Neural crest cell (in vitro differentiated cells): ENCODE results near the gene TNS3. TPM values are rescaled to one million over a fixed set of nuclear protein-coding genes. Genes with fewer than 3 reads are reported as not detected.

Source experiments
- DNase-seq: peaks from one replicate; pipeline ENCODE4 v3.0.0; 2021; ENCODE audit warnings: low read depth, mixed read lengths, low spot score
- H3K27ac Mint-ChIP-seq: one replicate; pipeline ENCODE4 v1.8.0; 2021; ENCODE audit warnings: mild to moderate bottlenecking, mixed read lengths; ENCODE audit not compliant: unreplicated experiment
- H3K27me3 Mint-ChIP-seq: 2 replicates; pipeline ENCODE4 v1.8.0; 2021; ENCODE audit warnings: low read depth, mild to moderate bottlenecking, mixed read lengths
- H3K36me3 Mint-ChIP-seq: 2 replicates; pipeline ENCODE4 v1.8.0; 2021; ENCODE audit warnings: low read depth, mild to moderate bottlenecking, mixed read lengths
- H3K4me1 Mint-ChIP-seq: 2 replicates; pipeline ENCODE4 v1.8.0; 2021; ENCODE audit warnings: mixed read lengths
- H3K4me3 Mint-ChIP-seq: one replicate; pipeline ENCODE4 v1.8.0; 2021; ENCODE audit warnings: mild to moderate bottlenecking, mixed read lengths
- H3K9me3 Mint-ChIP-seq: 2 replicates; pipeline ENCODE4 v1.8.0; 2021; ENCODE audit warnings: mixed read lengths
- total RNA-seq: library from RNA; stranded (reverse); gene quantifications from 2 replicates; pipeline ENCODE4 v1.2.1, GENCODE V29; 2021
- TF ChIP-seq, protein P1 (sequence below): fragments of 200-600 bp; sonication (generic); conservative IDR thresholded peaks from 2 replicates; pipeline ENCODE4 v1.5.0; 2021; ENCODE audit warnings: antibody characterized with exemption, mild to moderate bottlenecking

TNS3 gene
- total RNA-seq, 1 donor from 2014 or later, result 26.4 TPM

DNA sequence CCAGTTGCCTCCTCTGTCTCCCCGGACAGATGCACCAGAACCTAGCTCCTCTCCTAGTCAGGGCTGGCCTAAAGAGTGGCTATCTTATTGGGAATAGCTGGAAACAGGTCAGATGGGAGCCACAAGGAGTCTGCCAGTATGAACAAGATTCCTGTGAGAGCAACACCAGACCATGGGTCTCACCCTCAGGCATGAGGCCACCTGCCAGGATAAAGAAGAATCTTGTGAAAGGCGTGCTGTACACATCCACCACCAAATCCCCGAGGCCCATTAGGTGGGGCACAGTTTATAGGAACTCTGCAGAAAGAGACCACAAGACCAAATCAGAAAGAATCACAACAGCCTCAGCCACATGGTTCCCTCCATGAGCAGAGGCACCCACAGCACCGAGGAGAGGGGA, 325.9 kb downstream of the TNS3 start:
- TF ChIP-seq, protein P1, sequence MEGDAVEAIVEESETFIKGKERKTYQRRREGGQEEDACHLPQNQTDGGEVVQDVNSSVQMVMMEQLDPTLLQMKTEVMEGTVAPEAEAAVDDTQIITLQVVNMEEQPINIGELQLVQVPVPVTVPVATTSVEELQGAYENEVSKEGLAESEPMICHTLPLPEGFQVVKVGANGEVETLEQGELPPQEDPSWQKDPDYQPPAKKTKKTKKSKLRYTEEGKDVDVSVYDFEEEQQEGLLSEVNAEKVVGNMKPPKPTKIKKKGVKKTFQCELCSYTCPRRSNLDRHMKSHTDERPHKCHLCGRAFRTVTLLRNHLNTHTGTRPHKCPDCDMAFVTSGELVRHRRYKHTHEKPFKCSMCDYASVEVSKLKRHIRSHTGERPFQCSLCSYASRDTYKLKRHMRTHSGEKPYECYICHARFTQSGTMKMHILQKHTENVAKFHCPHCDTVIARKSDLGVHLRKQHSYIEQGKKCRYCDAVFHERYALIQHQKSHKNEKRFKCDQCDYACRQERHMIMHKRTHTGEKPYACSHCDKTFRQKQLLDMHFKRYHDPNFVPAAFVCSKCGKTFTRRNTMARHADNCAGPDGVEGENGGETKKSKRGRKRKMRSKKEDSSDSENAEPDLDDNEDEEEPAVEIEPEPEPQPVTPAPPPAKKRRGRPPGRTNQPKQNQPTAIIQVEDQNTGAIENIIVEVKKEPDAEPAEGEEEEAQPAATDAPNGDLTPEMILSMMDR, result no peak
- Mint-ChIP-seq H3K4me1 (peaks cover 30% of the 10 kb centered on the region), H3K9me3 (peaks cover 11% of the 10 kb centered on the region), H3K4me3 (peak overlapping the region; percentile 64), H3K27ac (no peak overlapping the region), H3K36me3 (peaks cover 6% of the 10 kb centered on the region), H3K27me3 (no peaks in the 10 kb centered on the region)
- DNase-seq, result no peak

DNA sequence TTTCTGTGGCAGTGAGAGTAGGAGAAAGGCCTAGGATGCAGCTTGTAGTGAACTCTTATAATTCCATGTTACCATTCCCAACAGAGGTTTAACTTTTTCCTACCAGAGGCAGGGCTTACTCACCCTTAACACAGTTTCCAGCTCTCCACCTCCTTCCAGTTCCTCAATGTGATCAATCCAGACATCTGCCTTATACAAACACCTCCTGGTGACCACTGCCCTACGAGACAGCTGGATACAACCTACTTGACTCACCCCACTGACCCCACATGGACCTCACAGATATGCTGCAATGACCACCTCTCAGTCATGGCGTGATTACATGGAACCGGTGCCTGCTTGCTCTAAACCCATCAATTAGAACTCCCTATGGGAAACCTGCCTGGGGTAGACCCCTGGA, 326.5 kb downstream of the TNS3 start:
- TF ChIP-seq, protein P1, result no peak
- Mint-ChIP-seq H3K27ac (no peak overlapping the region), H3K4me1 (peaks cover 30% of the 10 kb centered on the region), H3K36me3 (peaks cover 6% of the 10 kb centered on the region), H3K27me3 (no peaks in the 10 kb centered on the region), H3K9me3 (peaks cover 11% of the 10 kb centered on the region), H3K4me3 (peak overlapping the region; percentile 85)
- DNase-seq, result no peak

DNA sequence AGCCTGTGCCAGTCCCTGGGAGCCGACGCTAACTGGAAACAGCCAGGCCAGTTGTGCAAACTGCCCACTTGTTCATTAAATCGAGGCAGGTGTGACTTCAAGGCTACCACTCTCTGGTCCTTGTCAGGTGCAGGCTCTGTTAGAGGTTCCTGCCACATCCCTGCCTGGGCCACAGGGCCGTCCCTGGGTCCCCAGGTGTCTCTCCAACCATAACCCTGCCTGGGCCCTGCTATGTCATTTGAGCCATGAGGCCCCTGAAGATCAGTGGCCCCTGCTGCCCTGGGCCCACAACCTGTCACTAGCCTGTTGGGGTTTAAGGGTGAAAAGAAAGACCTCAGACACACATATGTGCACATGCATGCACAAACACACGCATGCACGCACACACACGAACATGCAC, 326.9 kb downstream of the TNS3 start:
- H3K27ac Mint-ChIP-seq, result no peak overlapping the region
- peaks cover 30% of the 10 kb centered on the region for H3K4me1 Mint-ChIP-seq
- DNase-seq, result no peak
- no peaks in the 10 kb centered on the region for H3K27me3 Mint-ChIP-seq
- peaks cover 2% of the 10 kb centered on the region for H3K36me3 Mint-ChIP-seq
- H3K9me3 Mint-ChIP-seq, result peaks cover 7% of the 10 kb centered on the region
- TF ChIP-seq, protein P1, result no peak
- H3K4me3 Mint-ChIP-seq, result peak overlapping the region; percentile 85

DNA sequence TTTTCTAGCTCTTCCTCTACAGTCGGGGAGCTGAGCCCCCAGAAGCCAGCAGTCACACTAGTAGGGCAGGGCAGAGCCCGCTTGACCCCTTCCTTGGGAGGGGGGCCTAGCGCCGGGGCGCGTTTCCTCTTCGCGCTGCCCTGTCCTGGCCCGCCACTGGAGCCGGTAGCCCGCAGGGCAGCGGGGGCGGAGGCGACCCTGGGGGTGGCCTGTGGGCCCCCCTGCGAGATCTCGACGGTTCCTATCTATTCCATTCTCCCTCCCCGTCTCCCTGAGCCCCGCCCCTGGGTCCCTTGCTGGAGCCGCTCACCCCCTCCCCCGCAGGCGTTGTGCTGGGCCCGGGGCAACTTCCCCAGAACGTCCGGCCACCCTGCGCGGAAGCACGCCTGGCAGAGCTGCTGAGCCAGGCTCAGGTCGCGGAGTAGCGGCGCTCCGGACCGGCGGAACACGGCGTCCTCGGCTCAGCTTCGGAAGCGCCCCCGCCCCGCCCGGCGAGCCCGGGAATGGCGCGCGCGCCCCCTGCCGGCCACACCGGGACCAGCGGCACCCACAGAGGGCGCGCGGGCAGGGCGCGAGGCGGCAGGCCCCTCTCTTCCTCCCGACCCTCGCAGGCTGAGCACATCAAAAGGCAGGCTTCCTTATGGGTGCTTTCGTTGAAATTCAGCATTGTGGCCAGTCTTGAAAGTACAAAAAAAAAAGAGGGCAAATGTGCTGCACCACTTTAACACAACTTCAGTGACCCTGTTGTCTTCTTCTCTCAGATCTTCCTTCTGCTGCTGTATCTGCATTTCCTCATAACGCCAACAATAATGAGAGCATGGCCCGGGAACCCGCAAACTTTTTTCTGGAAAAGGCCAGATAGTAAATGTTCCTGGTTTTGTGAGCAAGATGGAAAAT, 327.6 kb downstream of the TNS3 start:
- TF ChIP-seq, protein P1, result peak; percentile 97
- H3K4me3 Mint-ChIP-seq, result peak overlapping the region; percentile 85
- H3K4me1 Mint-ChIP-seq, result peaks cover 30% of the 10 kb centered on the region
- peak overlapping the region; percentile 90 for H3K27ac Mint-ChIP-seq
- H3K36me3 Mint-ChIP-seq, result peaks cover 2% of the 10 kb centered on the region
- no peaks in the 10 kb centered on the region for H3K27me3 Mint-ChIP-seq
- DNase-seq, result peak; percentile 75
- peaks cover 7% of the 10 kb centered on the region for H3K9me3 Mint-ChIP-seq

DNA sequence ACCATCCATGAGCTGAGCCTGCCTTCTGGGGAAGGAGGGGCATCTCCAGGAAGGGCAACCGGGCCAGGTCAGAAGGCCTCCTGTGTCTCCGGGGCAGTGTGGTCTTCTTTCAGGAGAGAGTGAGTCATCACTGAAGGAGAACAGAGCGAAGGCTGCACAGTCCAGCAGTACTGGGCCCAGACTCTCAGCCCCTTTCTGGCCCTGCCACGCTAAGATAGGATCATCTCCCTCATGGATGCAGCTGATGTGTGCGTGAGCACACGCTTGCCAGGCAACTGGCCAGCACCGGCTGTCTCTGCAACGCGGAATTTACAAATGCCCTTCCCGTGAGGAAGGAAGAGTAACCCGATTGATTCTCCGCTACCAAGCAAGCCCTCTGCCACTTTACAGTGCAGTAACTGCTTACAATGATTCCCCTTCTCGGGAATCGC, 328.2 kb downstream of the TNS3 start:
- DNase-seq, result no peak
- peaks cover 7% of the 10 kb centered on the region for H3K9me3 Mint-ChIP-seq
- TF ChIP-seq, protein P1, result no peak
- H3K27me3 Mint-ChIP-seq, result no peaks in the 10 kb centered on the region
- peak overlapping the region; percentile 85 for H3K4me3 Mint-ChIP-seq
- H3K4me1 Mint-ChIP-seq, result peaks cover 30% of the 10 kb centered on the region
- H3K36me3 Mint-ChIP-seq, result peaks cover 2% of the 10 kb centered on the region
- H3K27ac Mint-ChIP-seq, result peak overlapping the region; percentile 90
